GM18867 (cell line): ENCODE measurements around the gene NELL2.
"Not testable (repeated sequence)": the region's sequence is repeated elsewhere in the genome, so short reads cannot be mapped to it uniquely, and the experiment has no call there.

Experiments
- ATAC-seq: cut with Tn5 transposase; IDR thresholded peaks from one replicate; pipeline ENCODE4 v1.9.1; 2021; ENCODE audit warnings: mild to moderate bottlenecking, moderate library complexity; ENCODE audit not compliant: unreplicated experiment

NELL2 gene

GRCh38 chr12:44703182-44703910 lies 172.8 kb downstream of the NELL2 start:
- ATAC-seq, result no peak

GRCh38 chr12:44697511-44697910 lies 178.6 kb downstream of the NELL2 start:
- no peak for ATAC-seq

- ATAC-seq, result no peak
These were observed 179.6 kb downstream of the NELL2 start for GRCh38 chr12:44696542-44696941.

GRCh38 chr12:44694017-44694416 lies 182.1 kb downstream of the NELL2 start:
- no peak for ATAC-seq

GRCh38 chr12:44689587-44689986 lies 186.5 kb downstream of the NELL2 start:
- ATAC-seq, result no peak

GRCh38 chr12:44686821-44687432 lies 189.2 kb downstream of the NELL2 start:
- not testable (repeated sequence) for ATAC-seq

GRCh38 chr12:44677724-44678123 lies 198.4 kb downstream of the NELL2 start:
- ATAC-seq, result no peak

- ATAC-seq, result no peak
These were observed 201.2 kb downstream of the NELL2 start for GRCh38 chr12:44674875-44675274.

GRCh38 chr12:44673811-44674210 lies 202.3 kb downstream of the NELL2 start:
- no peak for ATAC-seq

GRCh38 chr12:44672042-44672441 lies 204.1 kb downstream of the NELL2 start:
- no peak for ATAC-seq

GRCh38 chr12:44668443-44668842 lies 207.7 kb downstream of the NELL2 start:
- ATAC-seq, result no peak

- ATAC-seq, result no peak
These were observed 208.7 kb downstream of the NELL2 start for GRCh38 chr12:44667461-44667860.

- no peak for ATAC-seq
These were observed 212.8 kb downstream of the NELL2 start for GRCh38 chr12:44663291-44663690.

- no peak for ATAC-seq
These were observed 220.3 kb downstream of the NELL2 start for GRCh38 chr12:44655846-44656245.

- ATAC-seq, result no peak
These were observed 221.2 kb downstream of the NELL2 start for GRCh38 chr12:44654646-44655639.

GRCh38 chr12:44653861-44654527 lies 222.1 kb downstream of the NELL2 start:
- ATAC-seq, result no peak

GRCh38 chr12:44649693-44650092 lies 226.4 kb downstream of the NELL2 start:
- ATAC-seq, result no peak

GRCh38 chr12:44647917-44648690 lies 228.0 kb downstream of the NELL2 start:
- no peak for ATAC-seq

- no peak for ATAC-seq
These were observed 235.5 kb downstream of the NELL2 start for GRCh38 chr12:44640427-44641190.
